PC-9 (cell line): ENCODE measurements around the gene FAM72B.
"Not testable (repeated sequence)": the region's sequence is repeated elsewhere in the genome, so short reads cannot be mapped to it uniquely, and the experiment has no call there.

Experiments used
- EZH2 ChIP-seq: fragments of 200-600 bp; sonication (generic); IDR thresholded peaks from 2 replicates; pipeline ENCODE4 v1.8.0; 2017; ENCODE audit warnings: antibody characterized with exemption, low read depth
- TF ChIP-seq, protein P1 (sequence below): fragments of 200-600 bp; sonication (generic); conservative IDR thresholded peaks from 2 replicates; pipeline ENCODE4 v1.6.1; 2017; ENCODE audit warnings: mixed run types, antibody characterized with exemption, mild to moderate bottlenecking, moderate library complexity

DNA sequence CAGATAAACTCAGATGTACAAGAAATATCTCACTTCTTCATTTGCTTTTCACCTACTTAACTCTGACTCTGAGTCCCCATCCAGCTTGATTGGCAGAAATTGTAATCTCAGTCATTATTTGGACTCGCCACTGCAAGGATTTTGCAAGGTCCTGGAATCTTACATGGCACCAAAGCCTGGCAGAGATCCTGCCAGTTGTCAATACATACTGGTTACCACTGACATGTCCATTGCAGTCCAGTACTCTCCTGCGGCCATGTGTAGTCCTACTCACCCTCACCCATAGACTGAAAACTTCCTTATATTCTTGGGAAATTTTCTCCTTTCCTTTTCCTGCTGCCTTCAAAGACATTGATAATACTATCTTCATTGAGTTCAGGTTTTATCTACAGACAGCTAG lies 29.3 kb downstream of the FAM72B start:
- TF ChIP-seq, protein P1, sequence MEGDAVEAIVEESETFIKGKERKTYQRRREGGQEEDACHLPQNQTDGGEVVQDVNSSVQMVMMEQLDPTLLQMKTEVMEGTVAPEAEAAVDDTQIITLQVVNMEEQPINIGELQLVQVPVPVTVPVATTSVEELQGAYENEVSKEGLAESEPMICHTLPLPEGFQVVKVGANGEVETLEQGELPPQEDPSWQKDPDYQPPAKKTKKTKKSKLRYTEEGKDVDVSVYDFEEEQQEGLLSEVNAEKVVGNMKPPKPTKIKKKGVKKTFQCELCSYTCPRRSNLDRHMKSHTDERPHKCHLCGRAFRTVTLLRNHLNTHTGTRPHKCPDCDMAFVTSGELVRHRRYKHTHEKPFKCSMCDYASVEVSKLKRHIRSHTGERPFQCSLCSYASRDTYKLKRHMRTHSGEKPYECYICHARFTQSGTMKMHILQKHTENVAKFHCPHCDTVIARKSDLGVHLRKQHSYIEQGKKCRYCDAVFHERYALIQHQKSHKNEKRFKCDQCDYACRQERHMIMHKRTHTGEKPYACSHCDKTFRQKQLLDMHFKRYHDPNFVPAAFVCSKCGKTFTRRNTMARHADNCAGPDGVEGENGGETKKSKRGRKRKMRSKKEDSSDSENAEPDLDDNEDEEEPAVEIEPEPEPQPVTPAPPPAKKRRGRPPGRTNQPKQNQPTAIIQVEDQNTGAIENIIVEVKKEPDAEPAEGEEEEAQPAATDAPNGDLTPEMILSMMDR: not testable (repeated sequence)
- TF ChIP-seq EZH2: not testable (repeated sequence)
